Measurements from ENCODE around the gene MGAT4B. TPM values are rescaled to one million over a fixed set of nuclear protein-coding genes. Genes with fewer than 3 reads are reported as not detected.

Gene MGAT4B
- total RNA-seq, 2 donors from 2014 or later: 66.5 to 87.7 TPM

GRCh38 chr5:179795863-179796833, 10.5 kb downstream of the MGAT4B start:
- DNase-seq (ENCODE audit: low spot score) (no peak), ATAC-seq (ENCODE audit: insufficient number of reproducible peaks, low FRiP score, low read depth) (peak; percentile 74)
- peak; percentile 79 for TF ChIP-seq CTCF (IDR thresholded peaks at IDR 0.05)
- peaks cover 32% of the 10 kb centered on the region for H3K36me3 ChIP-seq
- peak overlapping the region; percentile 88 for H3K4me3 ChIP-seq
- H3K9me3 ChIP-seq: no peaks in the 10 kb centered on the region
- peak overlapping the region; percentile 73 to 86 for H3K27ac ChIP-seq
- H3K4me1 ChIP-seq (ENCODE audit: control insufficient read depth in 1 of 2, low read depth in 2 of 2): peaks cover 27 to 40% of the 10 kb centered on the region in 2 donors
- no peaks in the 10 kb centered on the region for H3K27me3 ChIP-seq (replicated peaks; ENCODE audit: insufficient read depth)

GRCh38 chr5:179795049-179795862, 11.4 kb downstream of the MGAT4B start:
- DNase-seq (ENCODE audit: low spot score) (no peak), ATAC-seq (ENCODE audit: insufficient number of reproducible peaks, low FRiP score, low read depth) (no peak)
- Histone ChIP-seq H3K9me3 (no peaks in the 10 kb centered on the region), H3K27me3 (replicated peaks; ENCODE audit: insufficient read depth) (no peaks in the 10 kb centered on the region), H3K4me1 (ENCODE audit: control insufficient read depth in 1 of 2, low read depth in 2 of 2) (peaks cover 27 to 40% of the 10 kb centered on the region in 2 donors), H3K27ac (peak overlapping the region; percentile 73 to 86), H3K4me3 (peak overlapping the region; percentile 88), H3K36me3 (peaks cover 28% of the 10 kb centered on the region)
- no peak for TF ChIP-seq CTCF (IDR thresholded peaks at IDR 0.05)

- DNase-seq (ENCODE audit: low spot score): no peak
- no peak for ATAC-seq (ENCODE audit: insufficient number of reproducible peaks, low FRiP score, low read depth)
- peaks cover 27 to 40% of the 10 kb centered on the region in 2 donors for H3K4me1 ChIP-seq (ENCODE audit: control insufficient read depth in 1 of 2, low read depth in 2 of 2)
- H3K9me3 ChIP-seq: no peaks in the 10 kb centered on the region
- peak overlapping the region; percentile 88 for H3K4me3 ChIP-seq
- H3K27ac ChIP-seq: peak overlapping the region in 1 of 2 donors; percentile 38
- no peaks in the 10 kb centered on the region for H3K27me3 ChIP-seq (replicated peaks; ENCODE audit: insufficient read depth)
- peaks cover 21% of the 10 kb centered on the region for H3K36me3 ChIP-seq
- no peak for TF ChIP-seq CTCF (IDR thresholded peaks at IDR 0.05)
These were observed 12.1 kb downstream of the MGAT4B start for GRCh38 chr5:179794575-179794974.

- Histone ChIP-seq H3K9me3 (no peaks in the 10 kb centered on the region), H3K4me1 (ENCODE audit: control insufficient read depth in 1 of 2, low read depth in 2 of 2) (peaks cover 27 to 40% of the 10 kb centered on the region in 2 donors), H3K4me3 (peak overlapping the region; percentile 88), H3K27ac (peak overlapping the region; percentile 38 to 70), H3K36me3 (peaks cover 17% of the 10 kb centered on the region), H3K27me3 (replicated peaks; ENCODE audit: insufficient read depth) (no peaks in the 10 kb centered on the region)
- ATAC-seq (ENCODE audit: insufficient number of reproducible peaks, low FRiP score, low read depth) (no peak), DNase-seq (ENCODE audit: low spot score) (no peak)
- TF ChIP-seq CTCF (IDR thresholded peaks at IDR 0.05): no peak
These were observed 12.5 kb downstream of the MGAT4B start for GRCh38 chr5:179794171-179794570.
